HG03575 (cell line): ENCODE results near the gene IQCN.

Experiments
- ATAC-seq: cut with Tn5 transposase; IDR thresholded peaks from one replicate; pipeline ENCODE4 v1.9.1; 2021; ENCODE audit not compliant: unreplicated experiment, insufficient number of reproducible peaks, low FRiP score; ENCODE audit errors: extremely low read depth

Gene IQCN

GRCh38 chr19:18270326-18270725 lies 3.9 kb downstream of the IQCN start:
- no peak for ATAC-seq

GRCh38 chr19:18269070-18269723 lies 5.1 kb downstream of the IQCN start:
- ATAC-seq, result no peak

GRCh38 chr19:18266771-18267686 lies 7.2 kb downstream of the IQCN start:
- no peak for ATAC-seq

- ATAC-seq, result no peak
These were observed 8.7 kb downstream of the IQCN start for GRCh38 chr19:18265582-18265981.

- no peak for ATAC-seq
These were observed 9.2 kb downstream of the IQCN start for GRCh38 chr19:18264971-18265540.

GRCh38 chr19:18264137-18264854 lies 10.0 kb downstream of the IQCN start:
- ATAC-seq, result no peak

- ATAC-seq, result no peak
These were observed 10.7 kb downstream of the IQCN start for GRCh38 chr19:18263324-18264136.

- no peak for ATAC-seq
These were observed 11.3 kb downstream of the IQCN start for GRCh38 chr19:18262917-18263316.

- no peak for ATAC-seq
These were observed 12.1 kb downstream of the IQCN start for GRCh38 chr19:18262144-18262543.

GRCh38 chr19:18261474-18261873 lies 12.8 kb downstream of the IQCN start:
- no peak for ATAC-seq

GRCh38 chr19:18259893-18260292 lies 14.4 kb downstream of the IQCN start:
- no peak for ATAC-seq

GRCh38 chr19:18257503-18258470 lies 16.5 kb downstream of the IQCN start:
- ATAC-seq, result no peak

GRCh38 chr19:18254546-18255503 lies 19.4 kb downstream of the IQCN start:
- ATAC-seq, result no peak

GRCh38 chr19:18253716-18254115 lies 20.5 kb downstream of the IQCN start:
- ATAC-seq, result no peak

GRCh38 chr19:18253130-18253529 lies 21.1 kb downstream of the IQCN start:
- ATAC-seq, result no peak

- no peak for ATAC-seq
These were observed 21.9 kb downstream of the IQCN start for GRCh38 chr19:18252370-18252717.
